HG03439 (cell line): ENCODE data around the gene CMIP.

ENCODE experiments used
- ATAC-seq: cut with Tn5 transposase; IDR thresholded peaks from one replicate; pipeline ENCODE4 v1.9.1; 2021; ENCODE audit warnings: mild to moderate bottlenecking, moderate library complexity; ENCODE audit not compliant: unreplicated experiment

CMIP gene

GRCh38 chr16:81633147-81633619, 188.6 kb downstream of the CMIP start:
- no peak for ATAC-seq

GRCh38 chr16:81633680-81634379, 189.2 kb downstream of the CMIP start:
- no peak for ATAC-seq

GRCh38 chr16:81634380-81635062, 189.9 kb downstream of the CMIP start:
- ATAC-seq: no peak

- ATAC-seq: no peak
Observed at GRCh38 chr16:81635063-81635937, 190.7 kb downstream of the CMIP start.

GRCh38 chr16:81636298-81636993, 191.8 kb downstream of the CMIP start:
- ATAC-seq: no peak

GRCh38 chr16:81637336-81638235, 193.0 kb downstream of the CMIP start:
- ATAC-seq: no peak

- ATAC-seq: no peak
Observed at GRCh38 chr16:81638286-81638945, 193.8 kb downstream of the CMIP start.

GRCh38 chr16:81639348-81639747, 194.7 kb downstream of the CMIP start:
- ATAC-seq: no peak

- ATAC-seq: no peak
Observed at GRCh38 chr16:81639931-81640680, 195.5 kb downstream of the CMIP start.

- no peak for ATAC-seq
Observed at GRCh38 chr16:81640681-81641070, 196.1 kb downstream of the CMIP start.

- ATAC-seq: no peak
Observed at GRCh38 chr16:81641395-81642106, 196.9 kb downstream of the CMIP start.

- no peak for ATAC-seq
Observed at GRCh38 chr16:81642107-81642436, 197.5 kb downstream of the CMIP start.

- no peak for ATAC-seq
Observed at GRCh38 chr16:81642943-81643342, 198.3 kb downstream of the CMIP start.

GRCh38 chr16:81645266-81645694, 200.7 kb downstream of the CMIP start:
- no peak for ATAC-seq

- ATAC-seq: no peak
Observed at GRCh38 chr16:81645925-81646324, 201.3 kb downstream of the CMIP start.

GRCh38 chr16:81646561-81646960, 202.0 kb downstream of the CMIP start:
- ATAC-seq: no peak

GRCh38 chr16:81647527-81647926, 202.9 kb downstream of the CMIP start:
- ATAC-seq: no peak

GRCh38 chr16:81649561-81650184, 205.1 kb downstream of the CMIP start:
- ATAC-seq: no peak
